Thyroid gland (tissue), 4 donors: ENCODE results near the gene FREY1. TPM values are rescaled to one million over a fixed set of nuclear protein-coding genes. Genes with fewer than 3 reads are reported as not detected.

Source experiments
- DNase-seq, 2 donors: peaks; one replicate each; pipeline ENCODE4 v3.0.0-alpha.2; 2019
- H3K27ac ChIP-seq, 3 donors: fragments of 200-600 bp; sonication (generic); 1 replicate in 2 of 3; 2 replicates in 1 of 3; pipeline ENCODE4 v1.5.1; 2016 to 2019; ENCODE audit warnings: mild to moderate bottlenecking in 1 of 3, moderate library complexity in 1 of 3
- H3K27me3 ChIP-seq: fragments of 200-600 bp; sonication (generic); one replicate; pipeline ENCODE4 v1.5.1; 2019
- H3K36me3 ChIP-seq, 2 donors: fragments of 200-600 bp; sonication (generic); one replicate each; pipeline ENCODE4 v1.5.1; 2016 to 2019
- H3K4me1 ChIP-seq, 2 donors: fragments of 200-600 bp; sonication (generic); one replicate each; pipeline ENCODE4 v1.5.1; 2017 to 2019
- H3K4me3 ChIP-seq, 3 donors: fragments of 200-600 bp; sonication (generic); replicated peaks in 1 of 3; 1 replicate in 2 of 3; 2 replicates in 1 of 3; pipeline ENCODE4 v1.5.1; 2016; ENCODE audit warnings: mild to moderate bottlenecking in 1 of 3
- H3K9me3 ChIP-seq: fragments of 200-600 bp; sonication (generic); one replicate; pipeline ENCODE4 v1.5.1; 2017
- POLR2A ChIP-seq, 2 donors: fragments of 450-650 bp; IDR thresholded peaks; one replicate each; pipeline ENCODE4 v1.6.1; 2017; ENCODE audit warnings: antibody characterized with exemption in 2 of 2, mild to moderate bottlenecking in 2 of 2, moderate library complexity in 1 of 2
- WGBS, 2 donors: methylation state at CpG; one replicate each; pipeline ENCODE4 v1.1.5; 2017; 5-methylcytosine and 5-hydroxymethylcytosine counted together
- intact Hi-C: fragments of 100-400 bp; cut with DNase I; formaldehyde crosslinking; loops from one replicate; pipeline ENCODE4 v1.15.1; 2023
- total RNA-seq, 4 donors: library from RNA; depleted of rRNA; stranded (reverse); fragments of >200 nt; gene quantifications; one replicate each; pipeline ENCODE4 v1.2.3, GENCODE V29; 2016
- TF ChIP-seq, protein P1 (sequence below), 6 experiments: fragments of 200-600 bp in 3 of 6; fragments of 450-650 bp in 3 of 6; sonication (generic) in 3 of 6; IDR thresholded peaks; one replicate each; pipeline ENCODE4 v1.5.1; 2016 to 2019; ENCODE audit warnings: antibody characterized with exemption in 6 of 6, mild to moderate bottlenecking in 2 of 6, inconsistent platforms in 1 of 6, moderate library complexity in 1 of 6

Gene FREY1
- total RNA-seq, 4 donors from 2014 or later: 1.8 to 2.6 TPM; not detected in 2

DNA sequence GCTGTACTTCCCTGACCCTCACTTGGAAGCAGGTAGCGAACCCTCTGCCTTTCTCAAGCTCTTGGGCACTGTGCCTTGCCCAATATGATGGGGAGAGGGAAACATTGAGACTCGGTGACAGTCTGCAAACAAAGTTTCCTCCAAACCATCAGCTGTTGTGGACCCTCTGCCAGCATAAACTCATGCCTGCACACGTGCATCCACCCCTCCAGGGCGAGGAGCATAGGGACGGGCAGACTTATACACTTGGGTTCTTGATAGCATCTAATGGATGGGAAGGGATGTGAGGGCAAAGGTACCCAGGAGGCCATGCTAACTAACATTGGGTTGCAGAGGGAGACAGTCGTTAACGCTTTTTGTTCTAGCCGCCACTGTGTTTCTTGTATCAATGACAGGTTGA, 29.9 kb downstream of the FREY1 start:
- TF ChIP-seq, protein P1, sequence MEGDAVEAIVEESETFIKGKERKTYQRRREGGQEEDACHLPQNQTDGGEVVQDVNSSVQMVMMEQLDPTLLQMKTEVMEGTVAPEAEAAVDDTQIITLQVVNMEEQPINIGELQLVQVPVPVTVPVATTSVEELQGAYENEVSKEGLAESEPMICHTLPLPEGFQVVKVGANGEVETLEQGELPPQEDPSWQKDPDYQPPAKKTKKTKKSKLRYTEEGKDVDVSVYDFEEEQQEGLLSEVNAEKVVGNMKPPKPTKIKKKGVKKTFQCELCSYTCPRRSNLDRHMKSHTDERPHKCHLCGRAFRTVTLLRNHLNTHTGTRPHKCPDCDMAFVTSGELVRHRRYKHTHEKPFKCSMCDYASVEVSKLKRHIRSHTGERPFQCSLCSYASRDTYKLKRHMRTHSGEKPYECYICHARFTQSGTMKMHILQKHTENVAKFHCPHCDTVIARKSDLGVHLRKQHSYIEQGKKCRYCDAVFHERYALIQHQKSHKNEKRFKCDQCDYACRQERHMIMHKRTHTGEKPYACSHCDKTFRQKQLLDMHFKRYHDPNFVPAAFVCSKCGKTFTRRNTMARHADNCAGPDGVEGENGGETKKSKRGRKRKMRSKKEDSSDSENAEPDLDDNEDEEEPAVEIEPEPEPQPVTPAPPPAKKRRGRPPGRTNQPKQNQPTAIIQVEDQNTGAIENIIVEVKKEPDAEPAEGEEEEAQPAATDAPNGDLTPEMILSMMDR (IDR thresholded peaks at IDR 0.05): no peak
- no peak for TF ChIP-seq POLR2A (IDR thresholded peaks at IDR 0.05)
- Histone ChIP-seq H3K9me3 (no peaks in the 10 kb centered on the region), H3K4me1 (no peaks in the 10 kb centered on the region), H3K27me3 (no peaks in the 10 kb centered on the region), H3K27ac (no peak overlapping the region), H3K4me3 (no peak overlapping the region), H3K36me3 (peaks cover 45 to 64% of the 10 kb centered on the region in 2 donors)
- intact Hi-C loops: no loop called here
- no peak for DNase-seq
- WGBS, 2 donors: 92 to 95% methylated on average over 8 of the region's 8 CpGs

DNA sequence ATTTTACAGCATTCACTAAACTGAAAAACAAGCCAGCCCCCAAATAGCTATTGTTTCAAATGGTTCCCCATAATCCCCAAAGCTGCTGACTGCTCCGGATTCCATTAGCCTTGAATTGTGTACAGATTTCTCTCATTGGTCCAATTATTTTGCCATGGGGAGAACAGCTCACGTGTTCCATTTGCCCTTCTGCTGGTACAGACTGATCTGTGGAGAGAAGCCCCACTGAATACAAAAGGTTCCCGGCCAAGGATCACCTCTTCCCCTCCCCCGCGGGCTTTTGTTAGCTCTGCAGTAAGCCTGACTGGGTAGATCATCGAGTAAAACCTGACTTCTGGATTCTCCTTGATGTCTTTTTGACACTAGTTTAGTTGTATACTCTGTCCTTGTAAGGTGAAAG, 30.7 kb downstream of the FREY1 start:
- TF ChIP-seq, protein P1 (IDR thresholded peaks at IDR 0.05): no peak
- Histone ChIP-seq H3K36me3 (peaks cover 45 to 64% of the 10 kb centered on the region in 2 donors), H3K4me1 (no peaks in the 10 kb centered on the region), H3K9me3 (no peaks in the 10 kb centered on the region), H3K4me3 (no peak overlapping the region), H3K27me3 (no peaks in the 10 kb centered on the region), H3K27ac (no peak overlapping the region)
- intact Hi-C loops: no loop called here
- WGBS, 2 donors: 60 to 68% methylated on average over 6 of the region's 6 CpGs
- no peak for DNase-seq

DNA sequence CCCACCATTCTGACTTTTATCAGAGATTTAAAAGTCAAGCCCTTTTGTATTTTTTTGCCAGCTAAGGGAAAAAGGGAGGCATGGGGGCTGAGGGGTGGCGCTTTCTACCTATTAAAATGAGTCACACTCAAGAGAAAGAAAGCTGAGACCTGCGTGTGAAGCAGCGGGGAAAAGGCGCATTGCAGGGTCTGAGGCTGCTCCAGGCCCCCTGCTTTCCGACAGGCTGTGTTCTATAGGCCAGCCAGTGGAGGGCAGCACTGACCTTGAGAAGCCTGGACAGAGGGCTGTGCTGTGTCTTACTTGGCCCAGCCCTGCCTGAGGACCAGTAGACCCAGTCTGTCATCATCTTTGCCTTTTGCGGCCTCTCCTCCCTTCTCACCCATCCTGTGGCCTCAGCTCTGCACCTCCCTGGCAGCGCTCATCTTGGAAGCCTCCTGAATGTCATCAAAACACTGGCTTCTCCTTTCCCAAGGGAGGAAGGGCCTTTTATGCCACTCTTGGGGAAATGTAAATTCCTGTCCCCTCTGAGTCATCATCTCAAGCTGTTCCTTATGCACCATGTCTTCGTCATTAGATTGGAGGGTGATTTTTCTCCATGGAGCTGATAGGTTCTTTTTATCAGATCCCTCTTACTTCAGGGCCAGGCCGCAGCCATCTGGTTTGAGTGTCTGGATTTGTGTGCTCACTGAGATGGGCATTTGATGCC, 34.3 kb downstream of the FREY1 start:
- H3K27ac ChIP-seq: no peak overlapping the region
- H3K4me3 ChIP-seq: no peak overlapping the region
- WGBS, 2 donors: 80 to 85% methylated on average over 9 of the region's 9 CpGs
- TF ChIP-seq POLR2A (IDR thresholded peaks at IDR 0.05): no peak
- TF ChIP-seq, protein P1 (IDR thresholded peaks at IDR 0.05): peak in 5 of 6 experiments; percentile 16 to 49 (median 42)
- H3K9me3 ChIP-seq: no peaks in the 10 kb centered on the region
- peak in 1 of 2 donors; percentile 31 for DNase-seq
- no peaks in the 10 kb centered on the region for H3K27me3 ChIP-seq
- H3K36me3 ChIP-seq: peaks cover 61 to 75% of the 10 kb centered on the region in 2 donors
- intact Hi-C loops: no loop called here
- no peaks in the 10 kb centered on the region for H3K4me1 ChIP-seq

DNA sequence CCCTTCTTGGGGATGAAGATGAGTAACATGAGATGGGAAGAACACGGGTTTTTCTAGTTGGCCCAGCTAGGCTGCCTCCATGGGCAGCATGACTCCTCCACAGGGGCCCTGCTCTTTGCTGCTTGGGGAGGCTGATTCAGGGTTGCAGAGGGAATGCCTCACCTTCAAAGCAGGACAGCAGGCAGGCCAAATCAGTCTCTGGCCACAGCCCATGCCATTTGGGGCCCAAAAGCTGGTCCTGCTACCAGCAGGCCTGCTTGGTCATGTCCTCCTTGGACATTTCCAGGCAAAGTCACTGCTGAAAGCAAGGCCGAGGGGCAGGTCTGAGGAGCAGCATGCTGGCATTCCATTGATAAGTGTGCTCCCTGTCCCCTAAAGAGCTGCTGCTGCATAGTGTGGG, 35.4 kb downstream of the FREY1 start:
- Histone ChIP-seq H3K4me1 (no peaks in the 10 kb centered on the region), H3K36me3 (peaks cover 67 to 81% of the 10 kb centered on the region in 2 donors), H3K4me3 (no peak overlapping the region), H3K9me3 (no peaks in the 10 kb centered on the region), H3K27me3 (no peaks in the 10 kb centered on the region), H3K27ac (no peak overlapping the region)
- WGBS, 2 donors: 86 to 90% methylated on average over 1 to 2 of the region's 2 CpGs
- DNase-seq: no peak
- intact Hi-C loops: no loop called here
- TF ChIP-seq POLR2A (IDR thresholded peaks at IDR 0.05): no peak
- TF ChIP-seq, protein P1 (IDR thresholded peaks at IDR 0.05): no peak

GRCh38 chr11:45870706-45871105, 36.4 kb downstream of the FREY1 start:
- TF ChIP-seq, protein P1 (IDR thresholded peaks at IDR 0.05): no peak
- TF ChIP-seq POLR2A (IDR thresholded peaks at IDR 0.05): no peak
- H3K9me3 ChIP-seq: no peaks in the 10 kb centered on the region
- peaks cover 69 to 82% of the 10 kb centered on the region in 2 donors for H3K36me3 ChIP-seq
- H3K4me3 ChIP-seq: no peak overlapping the region
- 95 to 97% methylated on average over 4 of the region's 4 CpGs for WGBS, 2 donors
- intact Hi-C loops: no loop called here
- H3K27ac ChIP-seq: no peak overlapping the region
- DNase-seq: no peak
- H3K27me3 ChIP-seq: no peaks in the 10 kb centered on the region
- no peaks in the 10 kb centered on the region for H3K4me1 ChIP-seq
